ENCODE measurements around the gene RIPOR3.

The RIPOR3 gene

DNA sequence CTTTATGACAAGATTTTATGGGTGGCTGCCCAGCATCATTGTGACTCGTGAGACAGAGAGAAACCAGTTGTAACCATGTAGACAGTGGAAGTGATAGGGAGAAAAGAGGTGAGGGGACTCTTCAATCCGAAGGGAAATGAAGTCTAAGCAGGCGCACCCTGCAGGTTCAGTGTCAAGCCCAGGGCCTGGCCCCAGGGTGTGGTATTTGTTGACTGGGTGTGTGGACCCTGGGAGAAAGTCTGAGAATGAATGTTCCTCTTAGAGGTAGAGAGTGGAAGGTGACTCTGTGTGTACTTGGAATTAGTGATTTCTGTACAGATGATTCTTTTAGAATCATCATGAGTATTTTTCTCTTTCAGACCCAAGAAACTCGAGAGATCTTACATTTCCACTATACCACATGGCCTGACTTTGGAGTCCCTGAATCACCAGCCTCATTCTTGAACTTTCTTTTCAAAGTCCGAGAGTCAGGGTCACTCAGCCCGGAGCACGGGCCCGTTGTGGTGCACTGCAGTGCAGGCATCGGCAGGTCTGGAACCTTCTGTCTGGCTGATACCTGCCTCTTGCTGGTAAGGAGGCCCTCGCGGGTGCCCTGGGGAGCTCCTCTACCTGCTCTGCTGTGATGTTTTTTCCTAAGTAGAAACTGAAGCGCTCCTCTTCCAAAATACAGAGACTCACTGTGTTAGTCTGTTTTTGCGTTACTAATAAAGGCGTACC, 113.1 kb downstream of the RIPOR3 start:
- no peak overlapping the region for H3K27ac ChIP-seq (ENCODE audit: poor library complexity, severe bottlenecking)

GRCh38 chr20:50577175-50578018, 113.9 kb downstream of the RIPOR3 start:
- TF ChIP-seq, protein P1, sequence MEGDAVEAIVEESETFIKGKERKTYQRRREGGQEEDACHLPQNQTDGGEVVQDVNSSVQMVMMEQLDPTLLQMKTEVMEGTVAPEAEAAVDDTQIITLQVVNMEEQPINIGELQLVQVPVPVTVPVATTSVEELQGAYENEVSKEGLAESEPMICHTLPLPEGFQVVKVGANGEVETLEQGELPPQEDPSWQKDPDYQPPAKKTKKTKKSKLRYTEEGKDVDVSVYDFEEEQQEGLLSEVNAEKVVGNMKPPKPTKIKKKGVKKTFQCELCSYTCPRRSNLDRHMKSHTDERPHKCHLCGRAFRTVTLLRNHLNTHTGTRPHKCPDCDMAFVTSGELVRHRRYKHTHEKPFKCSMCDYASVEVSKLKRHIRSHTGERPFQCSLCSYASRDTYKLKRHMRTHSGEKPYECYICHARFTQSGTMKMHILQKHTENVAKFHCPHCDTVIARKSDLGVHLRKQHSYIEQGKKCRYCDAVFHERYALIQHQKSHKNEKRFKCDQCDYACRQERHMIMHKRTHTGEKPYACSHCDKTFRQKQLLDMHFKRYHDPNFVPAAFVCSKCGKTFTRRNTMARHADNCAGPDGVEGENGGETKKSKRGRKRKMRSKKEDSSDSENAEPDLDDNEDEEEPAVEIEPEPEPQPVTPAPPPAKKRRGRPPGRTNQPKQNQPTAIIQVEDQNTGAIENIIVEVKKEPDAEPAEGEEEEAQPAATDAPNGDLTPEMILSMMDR (IDR thresholded peaks at IDR 0.05; ENCODE audit: poor library complexity, severe bottlenecking) = no peak
- peak; percentile 75 for DNase-seq (ENCODE audit: low spot score)
- H3K4me3 ChIP-seq (ENCODE audit: severe bottlenecking) = no peak overlapping the region
- no peak for ATAC-seq (ENCODE audit: low read depth)
- H3K27me3 ChIP-seq (ENCODE audit: insufficient read depth, poor library complexity, severe bottlenecking) = no peaks in the 10 kb centered on the region
- H3K4me1 ChIP-seq (ENCODE audit: insufficient read depth, poor library complexity, severe bottlenecking) = no peaks in the 10 kb centered on the region
- H3K9me3 ChIP-seq (ENCODE audit: severe bottlenecking) = no peaks in the 10 kb centered on the region
- peaks cover 99% of the 10 kb centered on the region for H3K36me3 ChIP-seq (ENCODE audit: low read depth)
- no peak overlapping the region for H3K27ac ChIP-seq (ENCODE audit: poor library complexity, severe bottlenecking)

More for the DNA sequence above, 113.1 kb downstream of the RIPOR3 start:
- H3K9me3 ChIP-seq (ENCODE audit: severe bottlenecking) = no peaks in the 10 kb centered on the region
- DNase-seq (ENCODE audit: low spot score) (peak; percentile 68), ATAC-seq (ENCODE audit: low read depth) (no peak)
- peaks cover 100% of the 10 kb centered on the region for H3K36me3 ChIP-seq (ENCODE audit: low read depth)
- TF ChIP-seq, protein P1 (IDR thresholded peaks at IDR 0.05; ENCODE audit: poor library complexity, severe bottlenecking) = no peak
- H3K4me3 ChIP-seq (ENCODE audit: severe bottlenecking) = no peak overlapping the region
- H3K27me3 ChIP-seq (ENCODE audit: insufficient read depth, poor library complexity, severe bottlenecking) = no peaks in the 10 kb centered on the region
- no peaks in the 10 kb centered on the region for H3K4me1 ChIP-seq (ENCODE audit: insufficient read depth, poor library complexity, severe bottlenecking)

GRCh38 chr20:50575865-50576720, 115.2 kb downstream of the RIPOR3 start:
- Histone ChIP-seq H3K9me3 (ENCODE audit: severe bottlenecking) (no peaks in the 10 kb centered on the region), H3K36me3 (ENCODE audit: low read depth) (peaks cover 99% of the 10 kb centered on the region), H3K4me1 (ENCODE audit: insufficient read depth, poor library complexity, severe bottlenecking) (no peaks in the 10 kb centered on the region), H3K27ac (ENCODE audit: poor library complexity, severe bottlenecking) (no peak overlapping the region), H3K4me3 (ENCODE audit: severe bottlenecking) (no peak overlapping the region), H3K27me3 (ENCODE audit: insufficient read depth, poor library complexity, severe bottlenecking) (no peaks in the 10 kb centered on the region)
- ATAC-seq (ENCODE audit: low read depth) (peak; percentile 85), DNase-seq (ENCODE audit: low spot score) (peak; percentile 88)
- TF ChIP-seq, protein P1 (IDR thresholded peaks at IDR 0.05; ENCODE audit: poor library complexity, severe bottlenecking) = peak; percentile 99

- H3K4me1 ChIP-seq (ENCODE audit: insufficient read depth, poor library complexity, severe bottlenecking) = no peaks in the 10 kb centered on the region
- ATAC-seq (ENCODE audit: low read depth) (no peak), DNase-seq (ENCODE audit: low spot score) (peak; percentile 64)
- TF ChIP-seq, protein P1 (IDR thresholded peaks at IDR 0.05; ENCODE audit: poor library complexity, severe bottlenecking) = no peak
- H3K36me3 ChIP-seq (ENCODE audit: low read depth) = peaks cover 99% of the 10 kb centered on the region
- H3K4me3 ChIP-seq (ENCODE audit: severe bottlenecking) = no peak overlapping the region
- no peak overlapping the region for H3K27ac ChIP-seq (ENCODE audit: poor library complexity, severe bottlenecking)
- H3K9me3 ChIP-seq (ENCODE audit: severe bottlenecking) = no peaks in the 10 kb centered on the region
- H3K27me3 ChIP-seq (ENCODE audit: insufficient read depth, poor library complexity, severe bottlenecking) = no peaks in the 10 kb centered on the region
These were observed 116.8 kb downstream of the RIPOR3 start for GRCh38 chr20:50574586-50574985.
